Muscle of back (tissue), 11 donors: ENCODE measurements around the gene FBLN7. TPM values are rescaled to one million over a fixed set of nuclear protein-coding genes. Genes with fewer than 3 reads are reported as not detected.

Source experiments
- DNase-seq, 3 donors: peaks; one replicate each; pipeline versions ENCODE4 v3.0.0 to v3.0.0-alpha.2; 2013
- polyA plus RNA-seq, 10 donors: library from polyadenylated mRNA; unstranded; fragments of 120-200 nt; gene quantifications; one replicate each; pipeline ENCODE4 v1.2.1, GENCODE V29; 2013; ENCODE audit not compliant: insufficient read length in 10 of 10

The FBLN7 gene
- polyA plus RNA-seq, 10 donors = 6.2 to 15.4 (median 11.4) TPM

GRCh38 chr2:112140205-112140802 is 2.1 kb downstream of the FBLN7 start:
- DNase-seq = peak in 1 of 3 donors; percentile 61

GRCh38 chr2:112140899-112141625 is 2.9 kb downstream of the FBLN7 start:
- DNase-seq = no peak

GRCh38 chr2:112141626-112142007 is 3.4 kb downstream of the FBLN7 start:
- no peak for DNase-seq

GRCh38 chr2:112142525-112143078 is 4.4 kb downstream of the FBLN7 start:
- no peak for DNase-seq

- no peak for DNase-seq
Observed at GRCh38 chr2:112143150-112143549, 5.0 kb downstream of the FBLN7 start.

- DNase-seq = no peak
Observed at GRCh38 chr2:112144966-112145365, 6.8 kb downstream of the FBLN7 start.

- DNase-seq = peak in 2 of 3 donors; percentile 66 to 81
Observed at GRCh38 chr2:112147382-112148168, 9.4 kb downstream of the FBLN7 start.

GRCh38 chr2:112148477-112148876 is 10.3 kb downstream of the FBLN7 start:
- DNase-seq = peak in 1 of 3 donors; percentile 21

- DNase-seq = no peak
Observed at GRCh38 chr2:112149194-112149593, 11.0 kb downstream of the FBLN7 start.

- no peak for DNase-seq
Observed at GRCh38 chr2:112149866-112150435, 11.8 kb downstream of the FBLN7 start.

- DNase-seq = peak in 2 of 3 donors; percentile 32 to 70
Observed at GRCh38 chr2:112150447-112150846, 12.3 kb downstream of the FBLN7 start.

GRCh38 chr2:112150851-112151250 is 12.7 kb downstream of the FBLN7 start:
- DNase-seq = no peak

GRCh38 chr2:112151271-112151670 is 13.1 kb downstream of the FBLN7 start:
- no peak for DNase-seq

- no peak for DNase-seq
Observed at GRCh38 chr2:112151701-112152440, 13.7 kb downstream of the FBLN7 start.

- no peak for DNase-seq
Observed at GRCh38 chr2:112152476-112153178, 14.4 kb downstream of the FBLN7 start.

GRCh38 chr2:112153179-112153490 is 14.9 kb downstream of the FBLN7 start:
- DNase-seq = no peak

- DNase-seq = no peak
Observed at GRCh38 chr2:112153501-112153900, 15.3 kb downstream of the FBLN7 start.

GRCh38 chr2:112154246-112155117 is 16.3 kb downstream of the FBLN7 start:
- no peak for DNase-seq

- no peak for DNase-seq
Observed at GRCh38 chr2:112155331-112156151, 17.4 kb downstream of the FBLN7 start.
